ENCODE measurements around the gene MED7. TPM values are rescaled to one million over a fixed set of nuclear protein-coding genes. Genes with fewer than 3 reads are reported as not detected.

MED7 gene
- total and polyA plus RNA-seq, 2 of the 8 experiments (the other 6 are each of a cell fraction or from before 2014, with no cell fraction given): 6.9 to 9.5 TPM

DNA sequence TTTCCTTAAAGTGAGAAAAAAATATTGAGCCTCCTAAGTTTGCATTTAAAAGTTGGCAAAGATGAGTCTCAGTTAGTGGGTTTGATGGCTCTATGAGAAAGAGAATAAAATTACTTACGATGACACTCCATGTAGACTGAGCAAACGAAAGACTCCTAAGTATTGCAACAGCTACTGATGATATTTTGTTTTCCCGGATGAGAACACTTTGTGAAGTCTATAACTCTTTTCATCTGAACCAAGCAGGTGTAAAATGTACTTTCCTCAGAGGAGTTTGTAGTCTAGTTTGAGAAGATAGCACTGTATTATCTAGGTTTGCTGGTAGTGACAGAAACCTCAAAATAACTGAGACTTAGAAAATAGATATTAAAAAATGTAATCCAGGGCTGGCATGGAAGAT, 36.3 kb upstream of the MED7 start:
- Histone ChIP-seq H2BK5ac (ENCODE audit: low read depth, low read length) (no peak overlapping the region), H3K27ac (ENCODE audit: low read depth, low read length) (no peak overlapping the region), H2BK12ac (ENCODE audit: low read depth, low read length) (no peak overlapping the region), H2BK120ac (replicated peaks; ENCODE audit: low read depth, low read length) (no peak overlapping the region), H2AK5ac (ENCODE audit: low read depth, low read length) (no peak overlapping the region), H3K23me2 (ENCODE audit: low read depth, low read length) (no peaks in the 10 kb centered on the region), H2AFZ (ENCODE audit: low read length) (no peak overlapping the region), H3K23ac (ENCODE audit: insufficient read length) (no peak overlapping the region), H3K9me3 (ENCODE audit: insufficient read depth in 2 of 2, low read depth in 1 of 2, low read length in 1 of 2) (no peaks in the 10 kb centered on the region), H3K14ac (ENCODE audit: insufficient read length) (no peak overlapping the region), H3K18ac (ENCODE audit: extremely low read depth, low read length) (no peak overlapping the region), H3K4me2 (ENCODE audit: insufficient read depth in 1 of 2, low read depth in 2 of 2, low read length in 2 of 2) (no peak overlapping the region), H2BK20ac (ENCODE audit: low read length) (no peak overlapping the region), H4K91ac (replicated peaks; ENCODE audit: insufficient read length, low read length) (no peak overlapping the region), H3K79me1 (ENCODE audit: low read depth, low read length) (no peaks in the 10 kb centered on the region), H3K4ac (replicated peaks; ENCODE audit: insufficient read length, low read depth, low read length) (no peak overlapping the region), H4K20me1 (replicated peaks in 1 of 2; ENCODE audit: control insufficient read depth in 1 of 2, insufficient read depth in 2 of 2, low read length in 2 of 2) (no peaks in the 10 kb centered on the region), H4K8ac (ENCODE audit: extremely low read depth, insufficient read depth, low read length) (no peak overlapping the region), H3K79me2 (ENCODE audit: control insufficient read depth in 1 of 2, insufficient read depth in 2 of 2, low read length in 2 of 2) (no peaks in the 10 kb centered on the region), H3K27me3 (replicated peaks in 1 of 4; ENCODE audit: control insufficient read depth in 3 of 4, extremely low read depth in 1 of 4, insufficient read depth in 3 of 4, low read length in 3 of 4) (no peaks in the 10 kb centered on the region), H3K4me1 (replicated peaks in 1 of 4; ENCODE audit: control insufficient read depth in 3 of 4, insufficient read depth in 4 of 4, low read length in 3 of 4) (no peaks in the 10 kb centered on the region), H3K36me3 (ENCODE audit: control insufficient read depth in 2 of 4, insufficient read depth in 4 of 4, low read length in 3 of 4) (no peaks in the 10 kb centered on the region), H4K5ac (ENCODE audit: insufficient read length, low read depth, low read length) (no peak overlapping the region), H3K4me3 (ENCODE audit: extremely low read depth in 1 of 4, insufficient read depth in 2 of 4, low read depth in 3 of 4, low read length in 4 of 4) (no peak overlapping the region), H2BK15ac (ENCODE audit: low read length) (no peak overlapping the region), H3K56ac (replicated peaks; ENCODE audit: insufficient read length, low read depth, low read length) (no peak overlapping the region), H3K9ac (replicated peaks in 1 of 4; ENCODE audit: extremely low read depth in 1 of 4, low read depth in 3 of 4, low read length in 3 of 4) (no peak overlapping the region)
- no peak for DNase-seq (ENCODE audit: low read depth in 1 of 2, low spot score in 2 of 2)
- no peak for FAIRE-seq
- 88% methylated on average over 3 of the region's 3 CpGs; no CpG with 5 or more reads in 1 of the 2 experiments for WGBS, 2 experiments (ENCODE audit: extremely low coverage in 1 of 2, insufficient coverage in 1 of 2, insufficient read length in 1 of 2, insufficient replicate concordance in 2 of 2, low coverage in 1 of 2, low lambda C conversion rate in 2 of 2, missing lambda C conversion rate in 1 of 2)
- CTCF ChIA-PET (ENCODE audit: partially characterized antibody): no interaction called here
- POLR2A ChIA-PET (ENCODE audit: partially characterized antibody): no interaction called here
- TF ChIP-seq TAF7 (optimal IDR thresholded peaks at IDR 0.05; ENCODE audit: borderline replicate concordance, low read depth, low read length) (no peak), CTBP2 (IDR thresholded peaks at IDR 0.05; ENCODE audit: borderline replicate concordance, insufficient read depth, insufficient read length, low read length) (no peak), SIX5 (IDR thresholded peaks at IDR 0.05; ENCODE audit: low read depth, low read length) (no peak), SIN3A (conservative IDR thresholded peaks at IDR 0.05 in 1 of 2, IDR thresholded peaks at IDR 0.05 in 1 of 2; ENCODE audit: low read depth in 1 of 2, low read length in 2 of 2) (no peak), TBP (IDR thresholded peaks at IDR 0.05; ENCODE audit: low read depth, low read length) (no peak)
- TF ChIP-seq, protein P1, sequence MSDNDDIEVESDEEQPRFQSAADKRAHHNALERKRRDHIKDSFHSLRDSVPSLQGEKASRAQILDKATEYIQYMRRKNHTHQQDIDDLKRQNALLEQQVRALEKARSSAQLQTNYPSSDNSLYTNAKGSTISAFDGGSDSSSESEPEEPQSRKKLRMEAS (IDR thresholded peaks at IDR 0.05): no peak
